ENCODE data around the gene MAPK7. TPM values are rescaled to one million over a fixed set of nuclear protein-coding genes. Genes with fewer than 3 reads are reported as not detected.

Gene MAPK7
- total and polyA plus RNA-seq, 2 of the 4 experiments (the other 2 are of a cell fraction), result 9.7 to 25.4 TPM

GRCh38 chr17:19365833-19366636, 12.3 kb upstream of the MAPK7 start:
- H3K79me1 ChIP-seq (ENCODE audit: low read depth in 1 of 2, low read length in 2 of 2), result peaks cover 4 to 11% of the 10 kb centered on the region in 2 experiments; a peak in 3 of 4 replicates
- peaks cover 12% of the 10 kb centered on the region for H3K4me1 ChIP-seq (ENCODE audit: control insufficient read depth, insufficient read depth, low read length)
- no TSS peak for BruUV-seq (replicated peaks)
- no peak overlapping the region for H2BK120ac ChIP-seq (ENCODE audit: low read depth, low read length)
- dilution Hi-C loops (cut with HindIII; ENCODE audit: low sequenced_read_pairs, unreplicated experiment), result no loop called here
- CTCF ChIA-PET, result interaction anchor here (2.3 kb wide), 1 partner anchor 81 kb away, joined by 11 read pairs; no protein-coding TSS in a partner anchor
- no peak overlapping the region for H2BK15ac ChIP-seq (ENCODE audit: low read depth, low read length)
- no peaks in the 10 kb centered on the region for H3K9me3 ChIP-seq (ENCODE audit: control insufficient read depth, insufficient read depth, low read length)
- H3K36me3 ChIP-seq (ENCODE audit: control insufficient read depth, insufficient read depth, low read length), result peaks cover 1% of the 10 kb centered on the region; the same call in 1 of the 2 replicates
- intact Hi-C loops (cut with micrococcal nuclease), result no loop called here
- H2AK5ac ChIP-seq (ENCODE audit: low read depth, low read length), result no peak overlapping the region
- no peak overlapping the region for H3K56ac ChIP-seq (ENCODE audit: extremely low read depth, insufficient read depth, low read length)
- no peak overlapping the region for H4K8ac ChIP-seq (ENCODE audit: low read depth in 2 of 2, low read length in 2 of 2)
- H3K27ac ChIP-seq (ENCODE audit: insufficient read depth, low read length), result no peak overlapping the region
- peaks cover 6% of the 10 kb centered on the region; the same call in 1 of the 2 replicates for H3K9me1 ChIP-seq (ENCODE audit: insufficient read depth, low read length)
- no peak overlapping the region for H2BK5ac ChIP-seq (ENCODE audit: low read depth, low read length, poor library complexity, severe bottlenecking)
- TF ChIP-seq MAFK (IDR thresholded peaks at IDR 0.05; ENCODE audit: low read depth, low read length), result no peak
- TF ChIP-seq ELK1 (IDR thresholded peaks at IDR 0.05; ENCODE audit: borderline replicate concordance, low read depth, low read length), result no peak
- TF ChIP-seq MAZ (IDR thresholded peaks at IDR 0.05; ENCODE audit: borderline replicate concordance, low read depth, low read length), result no peak
- POLR2A ChIA-PET (ENCODE audit: unreplicated experiment), result interaction anchor here (0.6 to 1.2 kb wide), 2 partner anchors 12 to 43 kb away, joined by 3 to 5 read pairs; no protein-coding TSS in a partner anchor
- no peak overlapping the region for H2AK9ac ChIP-seq (replicated peaks; ENCODE audit: low read depth, low read length, poor library complexity)
- ATAC-seq (ENCODE audit: low read depth) (no peak), DNase-seq (no peak)
- H2BK20ac ChIP-seq (ENCODE audit: low read depth, low read length), result no peak overlapping the region
- H3K4me3 ChIP-seq (ENCODE audit: insufficient read depth, low read depth, low read length), result no peak overlapping the region
- H3K23ac ChIP-seq (ENCODE audit: low read depth, low read length), result no peak overlapping the region
- H4K91ac ChIP-seq (ENCODE audit: insufficient read depth, low read depth, low read length), result no peak overlapping the region
- H2AFZ ChIP-seq (replicated peaks; ENCODE audit: low read length, poor library complexity), result no peak overlapping the region
- no peaks in the 10 kb centered on the region for H4K20me1 ChIP-seq (ENCODE audit: insufficient read depth, low read length)
- no peak overlapping the region for H3K14ac ChIP-seq (replicated peaks; ENCODE audit: low read depth, low read length)
- no peak overlapping the region for H3K4me2 ChIP-seq (ENCODE audit: low read depth, low read length)
- H3K27me3 ChIP-seq (ENCODE audit: control insufficient read depth, insufficient read depth, low read length), result no peaks in the 10 kb centered on the region
- H3K9ac ChIP-seq (ENCODE audit: low read depth, low read length), result no peak overlapping the region
- no peak overlapping the region for H3K18ac ChIP-seq (ENCODE audit: low read depth, low read length)
- no peak overlapping the region for H4K5ac ChIP-seq (ENCODE audit: low read depth, low read length)
- 100% methylated on average over 1 of the region's 9 CpGs; no CpG with 5 or more reads in 1 of the 2 experiments for WGBS, 2 experiments (ENCODE audit: extremely low coverage in 2 of 2, insufficient read length in 1 of 2)
- in situ Hi-C loops (cut with MboI; ENCODE audit: low sequenced_read_pairs), result loop anchor here (5.0 kb wide), 1 partner anchor 136 kb away; no protein-coding TSS in a partner anchor
- no peak overlapping the region for H3K4ac ChIP-seq (ENCODE audit: low read depth, low read length)

Measured in IMR-90 (cell line).